Measurements from ENCODE around the gene LIG3. TPM values are rescaled to one million over a fixed set of nuclear protein-coding genes. Genes with fewer than 3 reads are reported as not detected.

The LIG3 gene
- total and polyA plus RNA-seq, 2 of the 13 experiments (the other 11 are each of a cell fraction or from before 2014, with no cell fraction given): 34.4 to 36.2 TPM

DNA sequence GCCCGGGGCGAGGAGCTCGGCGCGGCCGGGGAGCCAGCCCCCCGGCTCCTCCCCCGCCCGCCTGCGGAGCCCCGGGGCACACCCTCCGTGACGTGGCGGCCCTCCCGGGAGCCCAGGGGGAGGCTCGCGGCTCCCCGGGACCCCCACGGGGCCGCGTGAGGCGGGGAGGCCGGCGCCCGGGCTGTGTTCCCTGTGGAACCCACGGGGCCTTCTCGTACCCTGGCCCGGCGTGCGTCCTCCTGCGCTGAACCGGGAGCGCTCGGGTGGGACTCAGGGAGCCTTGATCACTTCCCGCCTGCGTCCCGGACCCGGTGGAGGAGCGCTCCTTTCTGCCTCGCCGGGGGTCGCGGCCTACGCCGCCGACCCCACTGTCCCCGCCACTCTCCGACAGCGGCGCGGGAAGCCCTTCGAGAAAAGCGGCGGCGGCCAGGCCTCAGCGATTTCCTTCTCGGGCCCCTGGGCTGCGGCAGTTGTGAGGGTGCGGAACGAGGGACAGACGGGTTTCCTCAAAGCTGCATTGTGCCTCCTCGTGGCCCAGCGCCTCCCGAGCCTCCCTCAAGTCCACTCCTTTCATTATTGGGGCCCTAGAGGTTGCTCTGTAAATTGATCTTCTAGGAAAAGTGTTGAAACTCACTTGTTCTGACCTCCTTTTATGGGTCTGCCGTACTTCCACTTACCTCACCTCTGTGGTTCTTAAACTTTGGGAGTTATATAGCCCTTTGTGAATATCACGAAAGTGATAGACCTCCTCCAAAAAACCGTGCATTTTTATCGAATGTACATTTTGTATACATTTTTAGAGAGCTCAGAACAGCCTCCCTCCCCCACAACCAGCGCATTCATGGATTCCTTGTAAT, 597 bp downstream of the LIG3 start (continued):
- TF ChIP-seq THAP9 (CRISPR knock-in tag; IDR thresholded peaks at IDR 0.05; ENCODE audit: borderline replicate concordance): no peak
- no peak for TF ChIP-seq CERS6 (CRISPR knock-in tag; IDR thresholded peaks at IDR 0.05)
- TF ChIP-seq NR3C1 (CRISPR knock-in tag; IDR thresholded peaks at IDR 0.05): no peak
- TF ChIP-seq, protein P1, sequence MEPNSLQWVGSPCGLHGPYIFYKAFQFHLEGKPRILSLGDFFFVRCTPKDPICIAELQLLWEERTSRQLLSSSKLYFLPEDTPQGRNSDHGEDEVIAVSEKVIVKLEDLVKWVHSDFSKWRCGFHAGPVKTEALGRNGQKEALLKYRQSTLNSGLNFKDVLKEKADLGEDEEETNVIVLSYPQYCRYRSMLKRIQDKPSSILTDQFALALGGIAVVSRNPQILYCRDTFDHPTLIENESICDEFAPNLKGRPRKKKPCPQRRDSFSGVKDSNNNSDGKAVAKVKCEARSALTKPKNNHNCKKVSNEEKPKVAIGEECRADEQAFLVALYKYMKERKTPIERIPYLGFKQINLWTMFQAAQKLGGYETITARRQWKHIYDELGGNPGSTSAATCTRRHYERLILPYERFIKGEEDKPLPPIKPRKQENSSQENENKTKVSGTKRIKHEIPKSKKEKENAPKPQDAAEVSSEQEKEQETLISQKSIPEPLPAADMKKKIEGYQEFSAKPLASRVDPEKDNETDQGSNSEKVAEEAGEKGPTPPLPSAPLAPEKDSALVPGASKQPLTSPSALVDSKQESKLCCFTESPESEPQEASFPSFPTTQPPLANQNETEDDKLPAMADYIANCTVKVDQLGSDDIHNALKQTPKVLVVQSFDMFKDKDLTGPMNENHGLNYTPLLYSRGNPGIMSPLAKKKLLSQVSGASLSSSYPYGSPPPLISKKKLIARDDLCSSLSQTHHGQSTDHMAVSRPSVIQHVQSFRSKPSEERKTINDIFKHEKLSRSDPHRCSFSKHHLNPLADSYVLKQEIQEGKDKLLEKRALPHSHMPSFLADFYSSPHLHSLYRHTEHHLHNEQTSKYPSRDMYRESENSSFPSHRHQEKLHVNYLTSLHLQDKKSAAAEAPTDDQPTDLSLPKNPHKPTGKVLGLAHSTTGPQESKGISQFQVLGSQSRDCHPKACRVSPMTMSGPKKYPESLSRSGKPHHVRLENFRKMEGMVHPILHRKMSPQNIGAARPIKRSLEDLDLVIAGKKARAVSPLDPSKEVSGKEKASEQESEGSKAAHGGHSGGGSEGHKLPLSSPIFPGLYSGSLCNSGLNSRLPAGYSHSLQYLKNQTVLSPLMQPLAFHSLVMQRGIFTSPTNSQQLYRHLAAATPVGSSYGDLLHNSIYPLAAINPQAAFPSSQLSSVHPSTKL (CRISPR knock-in tag; IDR thresholded peaks at IDR 0.05): peak; percentile 14; the same call in 1 of the 2 replicates
- no peak for TF ChIP-seq ZNF598 (CRISPR knock-in tag; IDR thresholded peaks at IDR 0.05; ENCODE audit: borderline replicate concordance)
- no peak for TF ChIP-seq CENPT (CRISPR knock-in tag; IDR thresholded peaks at IDR 0.05; ENCODE audit: low read depth)
- TF ChIP-seq ZNF143 (CRISPR knock-in tag; IDR thresholded peaks at IDR 0.05): no peak
- TF ChIP-seq SP1 (IDR thresholded peaks at IDR 0.05): no peak
- no peak for TF ChIP-seq SP1 (CRISPR knock-in tag; IDR thresholded peaks at IDR 0.05)
- TF ChIP-seq RERE (CRISPR knock-in tag; IDR thresholded peaks at IDR 0.05; ENCODE audit: low read depth): no peak
- peak; percentile 1; the same call in 1 of the 2 replicates for TF ChIP-seq CREB1 (IDR thresholded peaks at IDR 0.05)
- no peak for TF ChIP-seq CREB1 (CRISPR knock-in tag; IDR thresholded peaks at IDR 0.05)
- TF ChIP-seq, protein P2, sequence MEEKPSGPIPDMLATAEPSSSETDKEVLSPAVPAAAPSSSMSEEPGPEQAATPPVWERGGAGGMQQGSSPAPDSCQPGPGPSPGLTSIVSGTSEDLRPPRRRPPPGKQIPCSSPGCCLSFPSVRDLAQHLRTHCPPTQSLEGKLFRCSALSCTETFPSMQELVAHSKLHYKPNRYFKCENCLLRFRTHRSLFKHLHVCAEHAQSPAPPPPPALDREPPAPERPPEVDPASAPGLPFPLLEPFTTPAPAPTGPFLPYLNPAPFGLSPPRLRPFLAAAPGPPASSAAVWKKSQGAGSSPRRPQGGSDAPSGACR (CRISPR knock-in tag; IDR thresholded peaks at IDR 0.05): no peak

Measured in HepG2 (cell line).